ENCODE measurements around the gene PDZD8.

GRCh38 chr10:117264782-117265181 is 110.5 kb downstream of the PDZD8 start:
- TF ChIP-seq CTCF (IDR thresholded peaks at IDR 0.05 in 4 of 5, conservative IDR thresholded peaks at IDR 0.05 in 1 of 5): no peak
- no peak for TF ChIP-seq POLR2A (IDR thresholded peaks at IDR 0.05)
